NCI-H2107 treated with DMSO at 0.1 percent for 48 hours (cell line): ENCODE measurements around the gene PHTF2.
"Not testable (repeated sequence)": the region's sequence is repeated elsewhere in the genome, so short reads cannot be mapped to it uniquely, and the experiment has no call there.

Experiments used
- DNase-seq: peaks from one replicate; lab custom pipeline; 2025; ENCODE audit not compliant: unreplicated experiment; lab: John Stamatoyannopoulos, UW

Gene PHTF2

GRCh38 chr7:77827999-77828398 is 29.4 kb downstream of the PHTF2 start:
- DNase-seq, result peak; percentile 31

- peak; percentile 89 for DNase-seq
These were observed 32.2 kb downstream of the PHTF2 start for GRCh38 chr7:77830649-77831355.

GRCh38 chr7:77831481-77831880 is 32.9 kb downstream of the PHTF2 start:
- DNase-seq, result no peak

DNA sequence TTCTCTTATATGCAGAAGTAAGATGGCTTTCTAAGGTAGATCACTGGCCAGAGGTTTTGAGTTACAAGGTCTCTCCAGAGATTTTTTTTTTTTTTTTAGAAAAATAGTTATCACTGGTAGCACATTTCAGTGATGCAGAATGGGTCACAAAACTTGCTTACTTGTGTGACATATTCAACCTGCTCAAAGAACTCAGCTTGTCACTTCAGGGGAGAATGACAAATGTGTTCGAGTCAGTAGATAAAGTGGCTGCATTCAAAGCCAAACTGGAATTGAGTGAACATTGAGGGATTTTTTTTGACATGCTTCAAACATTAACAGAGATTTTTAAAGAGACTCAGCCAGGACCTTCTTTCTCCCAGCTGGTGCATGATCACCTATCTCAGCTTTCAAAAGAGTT is 33.4 kb downstream of the PHTF2 start:
- no peak for DNase-seq

DNA sequence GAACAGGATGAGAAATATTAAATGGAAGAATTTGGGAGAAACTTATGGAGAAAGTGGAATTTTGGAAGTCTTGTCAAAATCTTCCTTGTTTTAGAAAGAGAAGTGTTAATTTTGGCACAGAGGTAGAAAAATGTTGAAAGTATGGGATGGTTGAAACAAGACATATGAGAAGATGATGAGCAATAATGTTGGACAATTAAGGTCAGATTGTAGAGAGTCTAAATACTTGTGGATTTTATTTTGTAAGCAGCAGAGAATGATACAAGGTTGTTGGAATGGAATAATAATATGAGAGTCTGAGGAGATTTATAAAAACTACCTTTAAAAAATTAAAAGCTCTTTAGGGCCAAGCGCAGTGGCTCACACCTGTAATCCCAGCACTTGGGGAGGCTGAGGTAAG is 34.6 kb downstream of the PHTF2 start:
- DNase-seq, result no peak

GRCh38 chr7:77836425-77836824 is 37.9 kb downstream of the PHTF2 start:
- not testable (repeated sequence) for DNase-seq

- DNase-seq, result no peak
These were observed 38.7 kb downstream of the PHTF2 start for GRCh38 chr7:77837275-77837674.

GRCh38 chr7:77837966-77838365 is 39.4 kb downstream of the PHTF2 start:
- DNase-seq, result no peak

- no peak for DNase-seq
These were observed 40.4 kb downstream of the PHTF2 start for GRCh38 chr7:77838929-77839491.

DNA sequence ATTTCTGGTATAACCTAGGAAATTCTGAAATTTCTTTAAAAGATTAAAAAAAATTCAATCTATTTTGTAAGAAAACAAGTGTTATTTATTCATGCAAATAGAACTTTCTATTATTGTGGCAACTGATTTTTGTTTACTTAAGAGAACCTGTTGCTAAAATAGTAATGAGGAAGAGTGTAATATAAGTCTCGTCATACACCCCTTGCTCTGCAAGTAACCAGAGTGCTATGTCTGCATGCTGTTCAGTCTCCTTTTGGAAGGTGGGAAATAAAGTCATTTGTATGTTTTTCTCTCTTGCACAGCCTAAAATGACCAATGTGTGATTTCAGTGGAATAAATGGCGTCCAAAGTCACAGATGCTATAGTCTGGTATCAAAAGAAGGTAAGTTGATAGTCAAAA is 41.3 kb downstream of the PHTF2 start:
- no peak for DNase-seq

DNA sequence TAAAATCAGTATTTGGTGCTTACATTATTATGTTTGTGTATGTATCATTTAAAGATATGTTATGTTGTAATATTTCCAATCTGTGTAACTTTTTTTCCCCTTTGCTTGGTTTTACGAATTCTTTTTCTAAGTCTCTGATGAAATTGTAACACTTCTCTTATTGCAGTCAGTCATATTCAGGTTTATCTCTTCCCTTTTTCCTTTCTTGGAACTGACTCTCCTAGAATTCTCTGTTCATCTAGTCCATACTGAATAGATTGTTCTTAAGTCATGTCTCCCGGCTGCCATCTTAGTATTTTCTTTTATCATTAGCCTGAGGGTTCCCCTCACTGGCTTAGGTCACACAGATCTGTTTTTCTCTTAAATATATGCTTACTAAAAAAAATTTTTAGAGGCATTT is 44.6 kb downstream of the PHTF2 start:
- no peak for DNase-seq

GRCh38 chr7:77846317-77847092 is 47.9 kb downstream of the PHTF2 start:
- DNase-seq, result no peak

GRCh38 chr7:77855371-77856083 is 57.0 kb downstream of the PHTF2 start:
- no peak for DNase-seq

DNA sequence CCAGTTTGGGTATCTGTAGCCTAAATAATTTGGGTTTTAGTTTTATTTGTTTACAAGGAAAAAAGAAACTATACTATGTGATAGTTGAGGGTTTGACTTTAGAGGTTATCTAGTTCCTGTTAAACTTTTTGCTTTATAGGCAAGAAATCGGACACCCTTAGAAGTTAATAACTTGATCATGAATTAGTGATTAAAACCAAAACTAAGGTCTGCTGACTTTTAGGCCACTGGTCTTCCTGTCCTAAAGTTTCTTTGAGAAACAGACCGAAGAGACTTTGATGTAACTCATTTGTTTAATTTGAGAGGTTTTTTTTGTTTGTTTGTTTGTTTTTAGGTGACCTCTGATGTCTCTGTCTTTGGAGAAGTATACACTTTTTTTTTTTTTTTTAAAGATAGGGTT is 59.7 kb downstream of the PHTF2 start:
- no peak for DNase-seq

DNA sequence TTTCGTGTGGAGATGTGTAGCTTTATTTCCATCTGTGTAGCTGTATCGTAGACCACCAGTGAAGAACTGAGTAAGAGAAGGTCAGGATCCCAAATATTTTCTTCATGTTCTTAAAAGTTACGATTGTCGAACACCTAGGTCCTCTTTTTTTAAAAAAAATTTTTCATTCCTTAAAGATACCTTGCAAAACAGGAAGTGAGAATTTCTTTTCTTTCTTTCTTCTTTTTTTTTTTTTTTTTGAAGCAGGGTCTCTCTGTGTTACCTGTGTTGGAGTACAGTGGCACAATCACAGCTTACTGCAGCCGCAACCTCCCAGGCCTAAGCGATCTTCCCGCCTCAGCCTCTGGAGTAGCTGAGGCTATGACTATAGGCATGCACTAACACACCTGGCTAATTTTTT is 60.8 kb downstream of the PHTF2 start:
- DNase-seq, result no peak

- peak; percentile 27 for DNase-seq
These were observed 64.1 kb downstream of the PHTF2 start for GRCh38 chr7:77862691-77863090.

GRCh38 chr7:77863860-77864259 is 65.3 kb downstream of the PHTF2 start:
- DNase-seq, result no peak

- DNase-seq, result no peak
These were observed 67.8 kb downstream of the PHTF2 start for GRCh38 chr7:77866370-77866769.

DNA sequence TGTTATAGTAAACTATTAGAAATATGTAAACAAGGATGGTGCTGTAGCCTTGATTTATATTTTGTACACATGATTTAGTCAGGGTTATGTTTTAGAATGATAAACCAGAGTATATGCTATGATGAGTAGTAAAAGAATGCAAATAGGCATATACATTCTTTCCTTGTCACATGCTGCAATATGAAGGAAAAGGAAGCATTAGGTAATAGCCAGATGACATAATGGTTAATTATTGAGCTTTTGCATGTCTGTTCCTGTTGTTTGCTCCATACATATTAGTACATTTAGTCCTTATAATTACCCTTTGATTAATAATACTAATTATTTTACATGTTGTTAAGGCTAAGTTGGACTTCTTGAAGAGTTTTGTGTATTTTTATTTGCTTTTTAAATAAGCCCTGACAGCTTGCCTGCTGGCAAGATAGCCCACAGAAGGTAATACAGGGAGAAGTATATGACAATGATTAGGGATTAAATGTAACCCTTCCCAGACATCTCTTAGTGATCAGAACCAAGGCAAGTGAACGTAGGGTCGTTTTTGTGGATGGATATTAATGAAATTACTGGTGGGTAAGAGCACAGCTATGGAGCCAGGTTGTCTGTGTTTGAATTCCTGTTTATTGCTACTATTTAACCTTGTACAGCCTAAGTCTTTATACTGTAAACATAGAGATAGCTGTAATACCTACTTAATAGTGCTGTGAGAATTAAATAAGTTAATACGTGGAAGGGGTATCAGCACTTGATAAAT is 68.4 kb downstream of the PHTF2 start:
- no peak for DNase-seq

DNA sequence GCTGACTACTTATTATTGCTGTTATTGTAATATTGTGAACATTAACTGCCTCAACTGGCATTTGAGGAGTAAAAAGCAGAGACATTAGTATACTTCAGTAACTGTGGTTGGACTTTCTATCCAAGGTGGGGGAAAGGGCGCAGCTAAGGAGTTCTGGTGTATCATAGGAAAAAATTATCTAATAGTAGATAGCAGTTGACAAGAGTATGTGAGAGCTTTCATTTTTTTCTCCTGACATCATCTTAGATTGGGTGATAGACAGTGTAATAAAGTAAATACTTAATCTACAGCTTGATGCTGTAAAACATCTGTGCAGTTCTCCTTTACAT is 68.9 kb downstream of the PHTF2 start:
- no peak for DNase-seq

- not testable (repeated sequence) for DNase-seq
These were observed 73.7 kb downstream of the PHTF2 start for GRCh38 chr7:77872256-77872655.
